Type B pancreatic cell (in vitro differentiated cells): Measurements from ENCODE around the gene TRIM75. TPM values are rescaled to one million over a fixed set of nuclear protein-coding genes. Genes with fewer than 3 reads are reported as not detected.

Source experiments
- DNase-seq: peaks from one replicate; pipeline ENCODE4 v3.0.0; 2021; ENCODE audit warnings: mixed read lengths; ENCODE audit not compliant: unreplicated experiment; ENCODE audit errors: extremely low spot score
- H3K27ac Mint-ChIP-seq: 2 replicates; pipeline ENCODE4 v1.8.0; 2021; ENCODE audit warnings: mild to moderate bottlenecking, mixed read lengths
- H3K27me3 Mint-ChIP-seq: 2 replicates; pipeline ENCODE4 v1.8.0; 2021; ENCODE audit warnings: mixed read lengths
- H3K36me3 Mint-ChIP-seq: 2 replicates; pipeline ENCODE4 v1.8.0; 2021; ENCODE audit warnings: mixed read lengths
- H3K4me1 Mint-ChIP-seq: one replicate; pipeline ENCODE4 v1.8.0; 2021; ENCODE audit warnings: mixed read lengths; ENCODE audit not compliant: unreplicated experiment
- H3K4me3 Mint-ChIP-seq: 2 replicates; pipeline ENCODE4 v1.8.0; 2021; ENCODE audit warnings: mild to moderate bottlenecking, mixed read lengths
- H3K9me3 Mint-ChIP-seq: 2 replicates; pipeline ENCODE4 v1.8.0; 2021; ENCODE audit warnings: mixed read lengths
- total RNA-seq: library from RNA; stranded (reverse); gene quantifications from 2 replicates; pipeline ENCODE4 v1.2.1, GENCODE V29; 2021; ENCODE audit warnings: low replicate concordance
- TF ChIP-seq, protein P1 (sequence below): fragments of 200-600 bp; sonication (generic); conservative IDR thresholded peaks from 2 replicates; pipeline ENCODE4 v1.5.0; 2021; ENCODE audit warnings: antibody characterized with exemption, mild to moderate bottlenecking

The TRIM75 gene
- total RNA-seq, 1 donor from 2014 or later = not detected

DNA sequence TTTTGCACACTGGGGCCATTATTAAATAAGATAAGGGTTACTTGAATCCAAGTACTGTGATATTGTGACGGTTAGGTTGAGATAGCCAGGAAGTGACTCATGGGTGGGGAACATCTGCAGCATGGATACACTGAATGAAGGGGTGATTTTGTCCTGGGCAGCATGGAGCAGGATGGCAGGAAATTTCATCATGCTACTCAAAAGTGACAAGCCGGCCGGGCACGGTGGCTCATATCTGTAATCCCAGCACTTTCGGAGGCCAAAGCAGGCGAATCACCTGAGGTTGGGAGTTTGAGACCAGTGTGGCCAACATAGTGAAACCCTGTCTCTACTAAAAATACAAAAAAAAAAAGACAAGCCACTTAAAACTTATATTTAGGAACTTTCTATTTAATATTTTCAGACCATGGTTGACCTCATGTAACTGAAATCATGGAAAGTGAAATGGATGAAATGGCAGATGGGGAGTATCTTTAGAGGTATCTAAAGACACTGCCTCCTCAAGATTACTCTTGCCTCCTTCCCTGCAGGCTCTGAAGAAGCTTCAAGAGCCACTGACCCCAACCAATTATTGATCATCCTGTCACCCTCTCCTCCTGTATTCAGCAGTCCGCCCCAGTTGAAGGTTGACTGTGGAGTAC is 25.8 kb upstream of the TRIM75 start:
- Mint-ChIP-seq H3K4me1 (no peaks in the 10 kb centered on the region), H3K4me3 (no peak overlapping the region), H3K27me3 (no peaks in the 10 kb centered on the region), H3K9me3 (no peaks in the 10 kb centered on the region), H3K36me3 (no peaks in the 10 kb centered on the region), H3K27ac (no peak overlapping the region)
- no peak for DNase-seq
- TF ChIP-seq, protein P1, sequence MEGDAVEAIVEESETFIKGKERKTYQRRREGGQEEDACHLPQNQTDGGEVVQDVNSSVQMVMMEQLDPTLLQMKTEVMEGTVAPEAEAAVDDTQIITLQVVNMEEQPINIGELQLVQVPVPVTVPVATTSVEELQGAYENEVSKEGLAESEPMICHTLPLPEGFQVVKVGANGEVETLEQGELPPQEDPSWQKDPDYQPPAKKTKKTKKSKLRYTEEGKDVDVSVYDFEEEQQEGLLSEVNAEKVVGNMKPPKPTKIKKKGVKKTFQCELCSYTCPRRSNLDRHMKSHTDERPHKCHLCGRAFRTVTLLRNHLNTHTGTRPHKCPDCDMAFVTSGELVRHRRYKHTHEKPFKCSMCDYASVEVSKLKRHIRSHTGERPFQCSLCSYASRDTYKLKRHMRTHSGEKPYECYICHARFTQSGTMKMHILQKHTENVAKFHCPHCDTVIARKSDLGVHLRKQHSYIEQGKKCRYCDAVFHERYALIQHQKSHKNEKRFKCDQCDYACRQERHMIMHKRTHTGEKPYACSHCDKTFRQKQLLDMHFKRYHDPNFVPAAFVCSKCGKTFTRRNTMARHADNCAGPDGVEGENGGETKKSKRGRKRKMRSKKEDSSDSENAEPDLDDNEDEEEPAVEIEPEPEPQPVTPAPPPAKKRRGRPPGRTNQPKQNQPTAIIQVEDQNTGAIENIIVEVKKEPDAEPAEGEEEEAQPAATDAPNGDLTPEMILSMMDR = no peak

DNA sequence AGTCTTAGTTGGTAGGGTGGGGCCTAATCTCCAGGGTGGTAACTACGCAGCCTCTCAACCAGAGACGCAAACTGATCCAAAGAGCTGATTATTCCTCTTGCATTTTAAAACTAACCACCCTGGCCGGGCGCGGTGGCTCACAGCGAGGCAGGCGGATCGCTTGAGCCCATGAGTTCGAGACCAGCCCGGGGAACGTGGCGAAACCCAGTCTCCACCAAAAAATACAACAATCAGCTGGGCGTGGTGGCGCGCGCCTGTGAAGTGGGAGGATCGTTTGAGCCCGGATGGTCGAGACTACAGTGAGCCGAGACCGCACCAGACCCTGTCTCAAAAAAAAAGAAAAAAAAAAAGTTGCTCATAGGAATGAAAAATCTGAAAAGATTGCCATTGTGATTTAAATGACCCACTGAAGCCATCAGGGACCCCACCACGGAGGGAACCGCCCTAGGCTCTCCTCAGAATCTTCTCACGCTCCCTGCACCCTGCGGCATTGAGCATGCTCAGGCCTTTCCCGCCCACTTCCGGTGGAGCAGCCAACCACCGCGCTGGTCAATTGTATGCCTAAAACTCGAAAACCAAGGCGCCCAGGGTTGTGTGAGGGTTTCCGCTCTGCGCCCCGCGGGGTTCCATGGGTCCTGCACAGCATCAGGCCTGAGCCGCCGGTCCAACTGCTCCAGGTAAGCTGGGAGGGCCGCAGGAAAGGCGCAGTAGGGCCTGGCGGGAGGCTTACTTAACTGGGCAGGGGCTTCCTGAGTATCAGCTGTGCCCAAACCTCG is 22.0 kb upstream of the TRIM75 start, which contains the start of gene TRIM60:
Gene TRIM60, plus strand, starts transcription at position 564 of the 776 bp plus-strand sequence. CDS start 8,074 bp downstream, outside the sequence.
- no peaks in the 10 kb centered on the region for H3K9me3 Mint-ChIP-seq
- no peak within 1 kb of the TSS for H3K27ac Mint-ChIP-seq
- DNase-seq = no peak
- no peaks in the 10 kb centered on the region for H3K4me1 Mint-ChIP-seq
- H3K4me3 Mint-ChIP-seq = no peak within 1 kb of the TSS
- H3K36me3 Mint-ChIP-seq = no peaks in the 10 kb centered on the region
- H3K27me3 Mint-ChIP-seq = no peaks in the 10 kb centered on the region
- TF ChIP-seq, protein P1 = no peak

DNA sequence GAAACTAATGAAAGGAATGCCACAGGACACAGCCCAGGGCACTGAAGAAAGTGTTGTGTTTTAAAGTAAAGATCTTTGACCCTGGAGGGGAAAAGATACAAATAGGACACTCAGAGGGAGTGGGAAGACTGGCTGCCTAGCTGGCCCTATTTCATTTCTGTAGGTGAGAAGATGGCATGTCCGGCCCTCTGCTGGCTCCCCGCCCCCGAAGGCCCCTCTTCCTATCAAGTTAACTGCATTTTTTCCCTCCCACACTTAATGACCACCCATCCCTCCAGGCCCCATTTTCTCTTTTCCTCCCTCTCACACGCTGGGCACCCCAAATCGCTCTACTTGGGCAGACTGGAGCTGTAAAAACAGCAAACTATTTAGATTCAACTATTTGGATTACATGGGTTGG is 5.5 kb upstream of the TRIM75 start:
- Mint-ChIP-seq H3K4me3 (no peak overlapping the region), H3K27ac (no peak overlapping the region), H3K36me3 (no peaks in the 10 kb centered on the region), H3K27me3 (no peaks in the 10 kb centered on the region), H3K4me1 (no peaks in the 10 kb centered on the region), H3K9me3 (no peaks in the 10 kb centered on the region)
- DNase-seq = no peak
- TF ChIP-seq, protein P1 = no peak

DNA sequence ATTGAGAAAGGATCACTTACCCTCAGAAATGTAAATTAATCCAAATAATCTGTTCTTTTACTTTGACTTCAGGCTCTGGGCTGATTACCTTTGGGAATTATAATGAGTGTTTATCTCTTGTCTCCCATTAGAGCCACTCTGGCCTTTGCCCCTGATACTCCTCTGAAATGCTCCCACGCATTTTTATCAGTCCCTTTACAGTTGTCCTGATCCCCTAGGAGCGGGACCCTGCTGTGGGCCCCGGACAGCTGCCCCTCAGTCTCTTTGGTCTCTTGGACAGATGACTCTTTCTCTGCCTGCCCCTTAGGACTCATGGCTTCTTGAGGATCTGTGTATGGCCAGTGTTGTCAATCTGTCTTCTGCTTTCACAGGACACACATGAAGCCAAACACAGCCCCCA is 1.0 kb upstream of the TRIM75 start:
- TF ChIP-seq, protein P1 = no peak
- Mint-ChIP-seq H3K4me1 (no peaks in the 10 kb centered on the region), H3K9me3 (no peaks in the 10 kb centered on the region), H3K27ac (no peak overlapping the region), H3K36me3 (no peaks in the 10 kb centered on the region), H3K27me3 (no peaks in the 10 kb centered on the region), H3K4me3 (no peak overlapping the region)
- no peak for DNase-seq

DNA sequence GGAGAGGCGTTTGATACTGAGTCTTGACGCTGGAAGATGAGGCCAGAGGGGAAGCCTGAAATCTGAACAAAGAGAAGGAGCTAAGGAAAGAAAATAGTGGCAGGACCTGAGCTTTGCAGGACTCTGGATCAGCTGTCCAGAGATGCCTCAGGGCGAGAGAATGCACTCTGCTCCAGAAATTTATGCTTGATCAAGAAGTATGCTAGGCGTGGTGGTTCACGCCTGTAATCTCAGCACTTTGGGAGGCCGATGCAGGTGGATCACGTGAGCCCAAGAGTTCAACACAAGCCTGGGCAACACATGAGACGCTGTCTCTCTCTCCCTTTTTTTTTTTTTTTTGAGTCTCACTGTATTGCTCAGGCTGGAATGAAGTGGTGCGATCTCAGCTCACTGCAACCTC is 1.9 kb downstream of the TRIM75 start:
- no peaks in the 10 kb centered on the region for H3K27me3 Mint-ChIP-seq
- no peak overlapping the region for H3K27ac Mint-ChIP-seq
- H3K9me3 Mint-ChIP-seq = no peaks in the 10 kb centered on the region
- no peaks in the 10 kb centered on the region for H3K36me3 Mint-ChIP-seq
- TF ChIP-seq, protein P1 = no peak
- no peak for DNase-seq
- H3K4me1 Mint-ChIP-seq = no peaks in the 10 kb centered on the region
- H3K4me3 Mint-ChIP-seq = no peak overlapping the region
